Limb (tissue), 2 donors: ENCODE data around the gene FAM241B.

ENCODE experiments used
- DNase-seq, 2 donors: peaks; one replicate each; pipeline ENCODE4 v3.0.0-alpha.2; 2016; ENCODE audit errors: extremely low spot score in 2 of 2

The FAM241B gene, protein sequence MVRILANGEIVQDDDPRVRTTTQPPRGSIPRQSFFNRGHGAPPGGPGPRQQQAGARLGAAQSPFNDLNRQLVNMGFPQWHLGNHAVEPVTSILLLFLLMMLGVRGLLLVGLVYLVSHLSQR

DNA sequence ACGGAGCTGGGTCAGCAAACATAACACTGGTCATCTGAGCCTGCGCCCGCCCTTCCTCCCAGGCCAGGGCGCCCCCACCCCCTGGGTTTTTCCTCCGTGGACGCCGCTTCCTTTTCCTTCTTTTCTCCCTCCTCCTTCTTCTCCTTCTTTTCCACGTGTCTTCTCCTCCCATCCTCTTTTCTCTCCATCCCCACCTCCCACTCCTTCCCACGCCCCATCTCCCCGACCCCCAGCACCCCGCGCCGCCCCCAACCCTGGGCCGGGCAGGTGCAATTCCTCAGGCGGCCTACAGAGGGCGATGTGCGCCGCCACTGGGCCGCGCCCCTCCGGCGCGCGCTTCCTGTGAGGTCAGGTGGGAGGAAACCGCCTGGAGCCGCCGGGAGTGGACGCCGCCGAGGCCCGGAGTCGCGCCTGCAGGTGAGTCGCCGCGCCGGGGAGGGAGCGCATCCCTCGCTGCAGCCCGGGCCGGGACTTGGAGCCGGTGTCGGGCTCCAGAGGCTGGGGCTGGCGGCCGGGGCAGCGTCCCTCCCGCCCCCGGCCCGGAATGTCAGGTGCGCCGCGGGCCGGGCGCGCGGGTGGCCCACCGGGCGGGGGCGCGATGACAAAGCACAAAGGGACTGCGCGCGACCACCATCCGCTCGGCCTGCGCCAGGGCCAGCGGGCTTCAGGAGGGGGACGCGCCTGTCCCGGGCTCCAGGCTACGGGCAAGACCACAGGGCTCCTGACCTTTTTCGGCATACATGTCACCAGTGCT, at the start of gene FAM241B:
Gene FAM241B, plus strand, starts transcription at position 351 of the 754 bp plus-strand sequence. CDS start 1,497 bp downstream, outside the sequence.
- DNase-seq = peak; percentile 44 to 85

GRCh38 chr10:69580435-69580834, 49.6 kb upstream of the FAM241B start:
- no peak for DNase-seq

DNA sequence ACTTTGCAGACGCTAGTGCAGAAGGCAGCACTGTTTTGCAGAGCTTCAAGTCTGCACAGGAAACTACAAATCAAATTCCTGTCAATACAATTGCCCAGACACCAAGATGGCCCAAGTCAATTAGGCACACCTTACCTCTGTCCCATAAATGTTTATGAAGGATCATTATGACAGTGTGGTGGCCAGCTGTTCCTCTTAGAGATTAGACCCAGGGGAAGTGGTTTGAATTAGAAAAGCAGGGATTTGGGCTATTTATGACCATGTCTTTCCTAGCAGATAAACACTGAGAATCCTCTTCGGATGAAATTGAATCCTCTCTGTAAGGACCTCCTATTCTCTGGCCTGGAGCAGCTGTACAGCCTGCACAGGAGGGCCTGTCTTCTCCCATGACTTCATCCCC, 46.9 kb upstream of the FAM241B start:
- no peak for DNase-seq

DNA sequence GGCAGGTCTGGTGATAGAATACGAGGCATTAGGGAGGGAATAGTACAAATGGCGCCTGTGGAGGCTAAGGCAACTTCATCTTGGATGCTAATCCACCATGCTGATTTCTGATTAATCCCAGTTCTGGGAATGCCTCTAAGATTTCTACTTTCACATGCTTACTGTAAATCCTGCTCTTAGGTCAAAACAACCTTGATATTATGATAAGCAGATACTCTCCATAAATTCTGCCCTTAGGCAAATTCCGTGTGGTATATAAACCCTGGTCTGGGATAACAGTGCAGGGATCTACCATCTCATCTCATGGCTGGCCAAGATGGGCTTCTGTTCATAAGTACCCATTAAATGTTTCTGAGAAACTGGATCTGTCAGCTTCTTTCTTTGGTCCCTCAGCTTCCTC, 45.4 kb upstream of the FAM241B start:
- no peak for DNase-seq

DNA sequence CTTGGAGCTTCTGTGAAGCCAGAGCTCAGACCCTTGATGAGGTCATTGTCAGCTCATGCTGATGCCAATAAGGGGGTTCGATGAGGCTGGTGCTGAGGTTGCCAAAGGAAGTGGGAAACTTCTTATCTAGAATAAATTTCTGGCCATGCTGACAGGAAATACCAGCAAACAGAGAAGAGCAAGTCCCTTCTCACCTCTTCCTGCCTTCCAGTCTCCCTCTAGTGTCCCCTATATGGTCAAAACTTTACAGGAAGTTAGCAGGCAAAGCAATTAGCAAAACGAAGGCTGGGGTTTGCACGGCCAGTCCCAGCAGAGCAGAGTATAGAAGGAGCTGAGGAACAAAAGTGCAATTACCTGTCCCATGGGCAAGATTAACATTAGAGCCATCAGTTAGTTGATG, 41.7 kb upstream of the FAM241B start:
- no peak for DNase-seq

DNA sequence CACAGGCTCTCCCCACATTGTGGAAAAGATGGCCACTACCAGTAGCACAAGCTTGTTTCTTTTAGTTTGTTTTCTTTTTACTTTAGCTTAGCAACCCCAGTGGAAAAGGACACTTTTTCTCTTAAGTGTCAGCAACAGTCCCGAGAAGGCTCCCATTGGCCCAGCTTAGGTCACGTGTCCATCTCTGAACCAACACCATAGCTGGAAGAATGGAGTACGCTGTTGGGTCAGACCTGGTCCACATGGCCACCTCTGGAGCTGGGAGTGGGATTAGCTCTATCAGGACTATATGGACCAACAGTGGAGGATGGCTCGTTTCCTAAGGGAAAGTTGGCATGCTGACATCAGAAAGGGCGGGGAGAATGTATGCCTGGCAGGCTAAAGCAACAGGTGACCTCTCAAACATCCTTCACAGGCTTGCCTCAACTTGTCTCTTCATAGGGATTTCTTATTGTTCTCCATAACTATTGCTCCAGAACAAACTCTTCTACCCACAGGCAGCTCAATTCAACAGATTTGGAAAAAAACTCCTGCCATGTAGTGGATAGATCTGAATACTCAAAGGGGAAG, 29.2 kb upstream of the FAM241B start:
- DNase-seq = no peak

DNA sequence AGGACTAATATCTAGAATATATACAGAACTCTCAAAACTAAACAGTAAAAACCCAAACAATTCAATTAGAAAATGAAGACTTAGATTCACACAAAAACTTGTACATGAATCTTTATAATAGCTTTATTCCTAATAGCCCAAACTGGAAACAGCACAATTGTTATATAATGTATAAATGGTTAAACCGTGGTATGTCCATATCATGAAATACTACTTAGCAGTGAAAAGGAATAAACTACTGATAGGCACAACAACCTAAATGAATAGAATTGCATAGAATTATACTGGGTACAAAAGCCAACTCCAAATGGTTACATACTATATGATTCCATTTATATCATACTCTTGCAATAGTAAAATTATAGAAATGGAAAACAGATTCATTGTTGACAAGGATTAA, 21.0 kb upstream of the FAM241B start:
- no peak for DNase-seq

DNA sequence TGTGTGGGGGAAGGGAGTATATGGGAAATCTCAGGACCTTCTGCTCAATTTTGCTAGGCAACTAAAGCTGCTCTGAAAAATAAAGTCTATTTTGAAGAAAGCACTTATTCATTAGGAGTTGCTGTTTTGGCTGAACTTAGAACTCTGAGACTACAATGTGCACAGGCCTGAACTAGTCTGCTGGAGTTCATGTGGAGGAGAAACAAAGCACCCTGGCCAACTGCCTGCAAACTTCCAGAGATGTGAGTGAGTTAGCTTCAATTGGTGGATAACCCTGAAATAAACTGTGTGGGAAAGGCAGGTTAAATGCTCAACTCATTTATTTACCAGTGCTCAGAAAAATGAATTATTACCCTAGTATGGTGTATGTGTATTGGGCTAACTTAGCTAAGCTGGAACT, 17.3 kb upstream of the FAM241B start:
- no peak for DNase-seq

- DNase-seq = no peak
Measured at GRCh38 chr10:69614130-69614529, 15.9 kb upstream of the FAM241B start.

- DNase-seq = no peak
Measured at GRCh38 chr10:69616358-69616757, 13.7 kb upstream of the FAM241B start.

- no peak for DNase-seq
Measured at GRCh38 chr10:69618746-69619145, 11.3 kb upstream of the FAM241B start.

- no peak for DNase-seq
Measured at GRCh38 chr10:69619626-69620025, 10.4 kb upstream of the FAM241B start.

GRCh38 chr10:69620625-69621024, 9.4 kb upstream of the FAM241B start:
- no peak for DNase-seq

GRCh38 chr10:69624245-69624786, 5.7 kb upstream of the FAM241B start:
- no peak for DNase-seq

GRCh38 chr10:69626826-69627225, 3.2 kb upstream of the FAM241B start:
- no peak for DNase-seq

DNA sequence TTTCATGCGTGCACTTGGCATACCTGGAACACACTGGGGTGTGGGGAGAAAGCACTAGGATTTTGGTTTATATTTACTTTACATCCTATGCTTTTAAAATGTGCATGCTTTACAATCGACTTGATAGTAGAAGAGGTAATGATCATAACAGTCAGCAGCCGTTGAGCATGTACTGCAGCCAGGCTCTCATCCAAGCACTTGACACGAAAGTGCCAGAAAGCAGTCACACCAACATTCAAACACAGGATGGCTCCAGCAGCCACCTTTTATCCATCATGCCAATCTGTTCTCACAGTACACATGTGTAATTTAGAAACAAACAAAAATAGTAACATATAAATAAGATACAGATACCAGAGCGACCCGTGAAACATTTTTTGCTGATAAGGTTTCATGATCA, 1.2 kb upstream of the FAM241B start:
- no peak for DNase-seq

GRCh38 chr10:69629519-69629896, 539 bp upstream of the FAM241B start:
- DNase-seq = no peak

DNA sequence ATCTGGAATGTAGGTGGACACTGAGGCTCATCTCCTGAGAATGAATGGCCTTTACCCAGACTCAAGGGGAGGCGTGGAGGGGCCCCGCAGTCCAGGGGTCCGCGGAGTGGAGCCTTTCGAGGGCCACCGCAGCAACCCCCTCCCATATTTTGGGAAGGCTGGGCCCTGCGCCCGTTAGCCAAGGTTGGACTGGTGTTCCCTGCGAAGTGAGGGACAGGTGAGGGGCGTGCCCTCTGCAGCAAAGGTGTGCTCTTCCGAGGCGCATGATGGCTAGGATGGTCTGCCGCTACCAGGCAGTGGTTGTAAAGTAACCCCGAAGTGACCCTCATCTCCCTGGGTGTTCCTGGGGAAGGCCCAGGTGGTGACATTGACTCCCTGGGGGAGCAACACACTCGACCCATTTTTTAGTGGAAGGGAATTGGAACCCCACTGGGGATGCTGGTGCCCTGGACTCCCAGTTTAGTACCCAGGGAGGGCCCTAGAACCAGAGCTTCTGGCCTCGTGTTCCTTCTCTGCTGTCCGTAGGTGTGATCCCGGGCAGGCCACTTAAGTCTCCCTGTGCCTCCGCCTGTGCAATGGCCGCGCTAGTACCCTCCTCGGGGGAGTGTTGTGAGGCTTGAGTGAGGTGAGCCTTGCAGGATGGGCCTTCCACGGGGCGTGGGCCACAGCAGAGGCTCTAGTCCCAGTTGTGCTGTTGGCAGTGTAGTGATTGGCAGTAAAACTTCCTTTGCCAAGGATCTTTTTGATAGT, 779 bp downstream of the FAM241B start:
- DNase-seq = no peak

DNA sequence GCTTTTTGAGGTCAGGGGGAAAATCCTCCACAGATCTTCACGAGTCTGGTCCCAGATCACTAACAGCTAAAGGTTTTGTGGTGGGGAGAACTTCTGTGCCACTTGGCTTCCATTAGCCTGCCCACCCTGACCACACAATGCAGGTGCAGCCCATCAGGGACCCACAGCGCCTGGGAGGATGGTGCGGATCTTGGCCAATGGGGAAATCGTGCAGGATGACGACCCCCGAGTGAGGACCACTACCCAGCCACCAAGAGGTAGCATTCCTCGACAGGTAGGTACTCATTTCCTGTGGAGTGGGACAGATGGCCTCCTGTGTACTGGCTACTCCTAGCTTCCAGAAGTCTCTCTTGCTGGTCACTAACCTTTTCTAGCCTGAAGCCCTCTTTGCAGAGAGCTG, 1.5 kb downstream of the FAM241B start:
- no peak for DNase-seq

DNA sequence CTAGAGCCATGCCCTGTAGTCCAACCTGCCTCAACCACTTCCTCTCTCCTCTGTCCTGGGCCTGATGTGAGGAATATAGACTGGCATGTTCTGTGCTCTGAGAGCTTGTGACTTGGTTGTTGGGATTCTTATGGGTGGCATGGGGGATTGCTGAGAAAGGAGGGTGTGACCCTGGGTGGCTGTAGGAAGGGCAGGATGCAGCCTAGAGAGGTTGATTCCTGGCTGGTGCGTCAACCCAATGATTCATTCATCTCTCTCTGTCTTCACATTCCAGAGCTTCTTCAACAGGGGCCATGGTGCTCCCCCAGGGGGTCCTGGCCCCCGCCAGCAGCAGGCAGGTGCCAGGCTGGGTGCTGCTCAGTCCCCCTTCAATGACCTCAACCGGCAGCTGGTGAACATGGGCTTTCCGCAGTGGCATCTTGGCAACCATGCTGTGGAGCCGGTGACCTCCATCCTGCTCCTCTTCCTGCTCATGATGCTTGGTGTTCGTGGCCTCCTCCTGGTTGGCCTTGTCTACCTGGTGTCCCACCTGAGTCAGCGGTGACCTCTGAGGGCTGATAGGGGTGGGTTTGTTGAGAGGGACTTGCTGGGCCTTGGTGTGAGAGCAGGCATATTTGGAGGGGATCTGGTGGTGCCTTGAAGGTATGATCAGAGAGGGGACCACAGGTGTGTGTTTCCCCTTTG, 2.6 kb downstream of the FAM241B start:
- no peak for DNase-seq
